HG02571 (cell line): Measurements from ENCODE around the gene IGSF9.

ENCODE experiments used
- ATAC-seq: cut with Tn5 transposase; IDR thresholded peaks from one replicate; pipeline ENCODE4 v1.9.1; 2021; ENCODE audit warnings: mild to moderate bottlenecking, moderate library complexity; ENCODE audit not compliant: unreplicated experiment

IGSF9 gene

GRCh38 chr1:159879136-159879535 lies 66.3 kb downstream of the IGSF9 start:
- ATAC-seq = no peak

GRCh38 chr1:159877695-159878444 lies 67.5 kb downstream of the IGSF9 start:
- ATAC-seq = no peak
